Activated T-cell treated with anti-CD3 and anti-CD28 coated beads for 1 hour (primary cell): ENCODE data around the gene CCT4.
"Not testable (repeated sequence)": the region's sequence is repeated elsewhere in the genome, so short reads cannot be mapped to it uniquely, and the experiment has no call there.

Experiments used
- DNase-seq: peaks from one replicate; pipeline ENCODE4 v3.0.0-alpha.2; 2020; ENCODE audit warnings: low read depth

Gene CCT4, protein sequence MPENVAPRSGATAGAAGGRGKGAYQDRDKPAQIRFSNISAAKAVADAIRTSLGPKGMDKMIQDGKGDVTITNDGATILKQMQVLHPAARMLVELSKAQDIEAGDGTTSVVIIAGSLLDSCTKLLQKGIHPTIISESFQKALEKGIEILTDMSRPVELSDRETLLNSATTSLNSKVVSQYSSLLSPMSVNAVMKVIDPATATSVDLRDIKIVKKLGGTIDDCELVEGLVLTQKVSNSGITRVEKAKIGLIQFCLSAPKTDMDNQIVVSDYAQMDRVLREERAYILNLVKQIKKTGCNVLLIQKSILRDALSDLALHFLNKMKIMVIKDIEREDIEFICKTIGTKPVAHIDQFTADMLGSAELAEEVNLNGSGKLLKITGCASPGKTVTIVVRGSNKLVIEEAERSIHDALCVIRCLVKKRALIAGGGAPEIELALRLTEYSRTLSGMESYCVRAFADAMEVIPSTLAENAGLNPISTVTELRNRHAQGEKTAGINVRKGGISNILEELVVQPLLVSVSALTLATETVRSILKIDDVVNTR

DNA sequence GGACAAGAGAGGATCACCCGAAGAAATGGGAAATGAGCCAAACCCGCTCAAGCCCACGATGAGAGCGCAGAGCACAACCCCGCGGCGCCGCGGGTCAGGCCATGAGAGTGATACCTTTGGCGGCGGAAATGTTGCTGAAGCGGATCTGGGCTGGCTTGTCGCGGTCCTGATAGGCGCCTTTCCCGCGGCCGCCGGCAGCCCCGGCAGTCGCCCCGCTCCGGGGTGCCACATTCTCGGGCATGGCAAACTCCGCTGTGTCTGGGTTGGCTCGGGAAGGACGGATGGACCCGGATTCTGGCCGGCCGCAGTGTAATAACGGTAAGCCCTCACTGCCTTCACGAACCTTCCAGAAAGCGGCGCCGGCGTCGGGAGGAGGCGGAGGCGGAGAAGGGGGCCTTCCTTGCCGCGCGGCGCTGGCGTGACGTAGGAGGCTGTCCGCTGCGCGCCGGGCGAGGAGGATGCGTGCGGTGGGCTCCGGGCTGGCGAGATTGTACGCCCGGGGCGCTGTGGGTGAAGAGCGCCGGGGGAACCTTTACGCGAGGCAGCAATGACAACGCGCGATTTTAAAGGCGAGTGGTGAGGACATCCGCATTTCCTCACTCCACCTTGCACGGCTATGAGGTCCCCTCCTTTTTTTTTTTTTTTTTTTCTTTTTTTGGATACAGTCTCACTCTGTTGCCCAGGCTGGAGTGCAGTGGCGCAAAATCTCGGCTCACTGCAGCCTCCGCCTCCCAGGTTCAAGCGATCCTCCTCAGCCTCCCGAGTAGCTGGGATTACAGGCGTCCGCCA lies at the start of gene CCT4:
TSS of gene CCT4 (minus strand) at position 390 of the 789 bp plus-strand sequence. CDS start at position 241, 149 bp downstream.
- peak; percentile 92 for DNase-seq

DNA sequence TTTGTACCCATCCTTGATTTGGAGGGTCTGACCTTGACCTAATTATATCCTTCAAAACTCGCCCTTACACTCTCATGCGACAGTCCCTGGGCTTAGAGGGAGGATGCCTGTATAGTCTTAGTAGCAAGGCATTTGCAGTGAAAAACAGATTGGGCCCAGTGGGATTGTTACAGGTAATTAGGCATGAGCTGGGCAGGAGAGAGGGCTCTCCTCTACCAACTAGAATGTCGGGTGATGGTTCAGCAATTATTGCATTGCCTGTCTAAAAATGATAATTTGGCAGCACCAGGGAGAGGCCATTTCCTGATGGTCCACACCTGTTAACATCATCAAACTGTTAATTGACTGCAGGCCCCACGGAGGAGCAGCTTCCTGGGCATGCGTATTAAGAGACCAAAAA lies 49.4 kb upstream of the CCT4 start:
- no peak for DNase-seq

DNA sequence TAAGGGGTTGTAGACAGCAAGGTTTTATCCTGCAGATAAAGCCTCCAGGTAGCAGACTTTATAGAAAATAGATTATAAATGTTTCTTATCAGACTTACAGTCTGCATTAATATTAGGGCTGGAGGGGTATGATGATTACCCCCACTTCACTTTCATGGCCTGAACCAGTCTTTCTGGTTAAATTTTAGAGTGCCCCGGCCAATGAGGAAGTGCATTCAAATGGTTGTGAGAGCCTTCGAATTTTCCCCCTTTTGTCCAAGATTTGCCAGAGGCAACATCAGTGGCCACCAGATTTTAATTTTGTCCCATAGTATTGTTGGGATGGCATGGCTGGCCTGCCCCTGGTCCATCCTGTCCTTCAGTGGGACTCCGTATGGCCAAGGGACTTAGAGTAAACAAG lies 48.6 kb upstream of the CCT4 start:
- DNase-seq = no peak

DNA sequence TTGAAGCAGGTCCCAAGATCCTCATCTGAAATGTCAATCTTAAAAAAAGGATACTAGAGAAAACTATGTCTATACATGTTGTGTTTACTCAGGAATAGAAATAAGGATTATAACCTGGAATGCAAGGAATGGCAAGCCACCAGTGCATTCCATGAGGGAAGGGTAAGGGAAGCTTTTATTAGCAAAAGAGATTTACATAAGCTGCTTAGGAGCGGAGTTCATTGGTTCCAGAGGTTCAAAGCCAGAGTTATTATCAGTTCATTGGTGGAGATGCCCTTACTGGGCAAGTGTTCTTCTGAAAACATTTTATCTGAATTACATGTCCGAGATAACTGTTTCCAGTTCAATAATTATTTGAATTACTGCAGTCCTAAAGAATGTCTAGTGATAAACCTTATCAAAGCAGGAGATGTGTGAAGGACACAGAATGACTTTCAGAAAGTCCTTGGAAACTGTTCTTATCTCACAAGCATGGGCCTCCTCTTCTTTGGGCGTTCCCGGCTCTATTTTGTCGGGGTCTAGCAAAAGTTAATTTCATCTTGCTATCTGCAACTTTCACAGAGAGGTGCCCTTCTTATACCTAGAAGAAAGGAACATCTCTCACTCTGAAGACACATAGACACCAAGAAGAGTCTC lies 40.5 kb upstream of the CCT4 start:
- DNase-seq = no peak

DNA sequence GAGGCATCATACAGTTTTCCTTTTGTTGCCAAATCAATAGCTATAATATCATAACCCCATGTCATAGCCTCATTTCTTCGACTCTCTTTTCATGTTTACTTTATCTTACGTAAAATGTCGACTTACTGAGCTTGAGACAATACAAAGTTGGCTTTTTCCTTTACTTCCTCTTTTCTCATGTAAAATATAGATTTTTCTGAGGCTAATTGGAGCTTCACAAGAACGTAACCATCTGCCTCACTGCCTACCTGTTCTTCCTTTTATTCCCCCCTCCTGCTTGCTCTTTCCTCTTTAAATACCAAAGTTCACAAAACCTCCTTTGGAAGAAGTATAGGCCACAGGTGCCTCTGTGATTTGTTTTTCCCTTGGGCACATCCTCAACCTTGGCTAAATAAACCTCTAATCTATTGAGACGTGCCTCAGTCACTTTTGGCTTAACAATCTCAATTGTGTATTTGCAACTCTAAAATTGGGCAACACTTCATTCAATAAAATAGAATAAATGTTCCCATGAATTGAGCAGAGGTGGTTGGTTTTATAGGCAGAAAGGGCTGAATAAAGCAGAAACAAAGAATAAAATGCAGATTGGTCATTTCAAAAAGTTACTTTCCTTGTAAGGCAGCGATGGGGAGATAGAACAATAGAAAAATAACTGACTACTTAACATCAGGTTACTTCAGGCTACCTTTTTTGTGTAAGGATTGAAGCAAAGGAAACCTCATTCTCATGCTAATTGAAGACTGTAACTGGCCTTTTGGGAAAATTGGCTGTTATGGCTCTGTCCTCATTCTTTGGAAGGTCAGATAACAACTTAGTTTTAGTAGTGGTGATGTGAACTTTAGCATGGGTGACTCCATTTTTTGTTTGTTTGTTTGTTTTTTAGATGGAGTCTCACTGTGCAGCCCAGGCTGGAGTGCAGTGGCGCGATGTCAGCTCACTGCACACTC lies 38.3 kb upstream of the CCT4 start:
- DNase-seq = no peak

DNA sequence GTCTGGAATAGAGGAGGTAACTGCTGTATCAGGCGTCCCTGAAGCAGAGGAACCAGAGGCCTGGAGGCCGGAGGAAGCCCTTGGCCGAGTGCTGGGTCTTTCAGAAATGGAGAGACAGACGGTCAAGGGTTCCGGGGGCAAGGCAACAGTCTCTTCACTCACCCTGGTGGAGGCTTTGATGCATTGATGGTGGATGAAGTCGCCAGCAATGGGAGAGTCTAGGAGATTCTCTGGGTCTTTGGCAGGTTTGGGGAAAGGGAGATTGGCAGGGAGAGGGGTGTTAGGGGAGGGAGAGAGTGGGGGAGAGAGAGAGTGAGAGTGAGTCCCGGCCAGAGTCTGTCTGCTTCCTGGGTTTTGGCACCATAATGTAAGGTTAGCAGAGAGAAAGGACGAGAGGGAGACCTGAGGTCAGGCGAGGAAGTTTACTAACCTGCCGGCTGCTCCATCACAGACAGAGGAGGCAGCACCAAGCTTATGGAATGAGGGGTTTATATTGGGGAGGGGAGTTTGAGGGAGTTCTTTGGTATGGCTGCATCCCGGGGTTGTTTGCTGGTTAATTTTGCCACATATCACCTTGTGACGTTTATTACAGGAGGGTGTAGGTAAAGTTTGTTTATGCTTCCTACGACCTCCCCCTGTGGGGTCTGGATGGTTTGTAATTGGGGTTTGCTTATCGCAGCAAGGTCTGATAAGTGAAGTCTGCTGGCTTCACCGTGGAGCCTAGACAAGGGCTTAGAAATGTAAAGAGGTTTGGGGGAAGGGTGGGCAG lies 36.6 kb upstream of the CCT4 start:
- DNase-seq = no peak

DNA sequence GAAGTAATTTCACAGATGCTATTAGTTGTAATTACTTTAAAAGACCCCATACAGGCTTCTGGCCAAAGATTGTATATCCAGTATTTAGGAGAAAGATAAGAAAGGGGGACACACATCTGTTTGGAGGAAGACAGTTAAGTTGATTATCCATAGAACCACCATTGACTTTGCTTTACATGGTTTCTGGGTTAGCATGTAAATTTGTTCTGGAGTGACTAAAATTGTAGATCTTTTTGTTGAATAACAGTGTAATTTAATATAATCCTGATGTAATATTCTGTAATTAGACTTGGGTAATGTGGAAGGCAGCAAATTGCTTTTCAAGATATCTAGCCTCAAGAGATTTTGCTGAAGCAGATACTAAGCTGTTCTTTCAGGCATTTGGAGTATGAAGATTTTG lies 34.3 kb upstream of the CCT4 start:
- no peak for DNase-seq

DNA sequence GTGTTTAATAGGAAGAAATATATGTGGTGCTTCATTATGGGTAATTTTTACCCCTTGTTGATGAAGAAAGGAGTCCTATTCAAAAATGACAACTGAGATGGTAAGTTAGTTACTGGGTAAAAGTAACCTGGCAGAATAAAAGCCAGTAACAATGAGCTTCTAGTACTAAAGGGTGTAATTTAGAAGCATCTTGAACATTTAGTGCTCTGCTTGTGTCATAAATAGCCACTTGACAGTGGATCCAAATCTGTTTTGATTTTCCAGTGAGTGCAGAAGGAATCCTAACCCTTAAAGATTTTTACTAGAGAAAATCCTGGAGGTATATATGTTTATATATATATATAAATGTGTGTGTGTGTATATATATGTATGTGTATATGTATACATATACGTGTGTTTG lies 32.1 kb upstream of the CCT4 start:
- DNase-seq = no peak

DNA sequence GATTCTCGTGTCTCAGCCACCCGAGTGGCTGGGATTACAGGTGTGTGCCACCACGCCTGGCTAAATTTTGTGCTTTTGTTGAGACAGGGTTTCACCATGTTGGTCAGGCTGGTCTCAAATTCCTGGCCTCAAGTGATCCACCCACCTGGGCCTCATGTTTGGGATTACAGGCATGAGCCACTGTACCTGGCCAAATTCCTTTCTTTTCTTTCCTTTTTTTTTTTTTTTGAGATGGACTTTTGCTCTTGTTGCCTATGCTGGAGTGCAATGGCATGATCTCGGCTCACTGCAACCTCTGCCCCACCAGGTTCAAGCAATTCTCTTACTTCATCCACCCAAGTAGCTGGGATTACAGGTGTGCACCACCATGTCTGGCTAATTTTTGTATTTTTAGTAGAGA lies 26.3 kb upstream of the CCT4 start:
- DNase-seq = not testable (repeated sequence)

DNA sequence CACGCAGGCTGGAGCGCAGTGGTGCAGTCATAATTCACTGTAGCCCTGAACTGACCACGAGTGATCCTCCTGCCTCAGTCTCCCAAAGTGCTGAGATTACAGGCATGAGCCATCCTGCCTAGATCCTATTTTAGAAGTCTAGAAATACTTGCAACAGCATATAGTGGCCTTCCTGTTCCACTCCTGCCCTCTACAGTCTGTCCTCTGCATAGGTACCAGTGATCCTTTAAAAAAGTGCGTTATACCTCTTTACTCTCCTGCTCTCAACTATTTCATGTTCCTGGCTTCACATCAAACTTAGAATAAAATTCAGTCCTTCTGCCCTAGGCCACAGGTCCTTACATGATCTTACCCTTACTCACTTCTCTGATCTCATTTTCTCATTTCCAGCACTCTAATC lies 23.1 kb upstream of the CCT4 start:
- no peak for DNase-seq

DNA sequence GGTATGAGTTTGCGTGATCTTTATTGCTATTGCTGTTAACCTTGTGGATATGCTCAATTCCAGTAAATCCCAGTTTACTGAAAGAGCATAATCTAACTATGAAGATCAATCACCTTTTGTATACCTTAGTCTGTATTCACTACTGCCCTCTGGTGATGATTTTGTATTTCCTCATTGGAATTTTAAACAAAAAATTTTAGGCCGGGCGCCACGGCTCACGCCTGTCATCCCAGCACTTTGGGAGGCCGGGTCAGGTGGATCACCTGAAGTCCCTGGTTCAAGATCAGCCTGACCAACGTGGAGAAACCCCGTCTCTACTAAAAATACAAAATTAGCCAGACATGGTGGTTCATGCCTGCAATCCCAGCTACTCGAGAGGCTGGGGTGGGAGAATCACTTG lies 22.1 kb upstream of the CCT4 start:
- no peak for DNase-seq

DNA sequence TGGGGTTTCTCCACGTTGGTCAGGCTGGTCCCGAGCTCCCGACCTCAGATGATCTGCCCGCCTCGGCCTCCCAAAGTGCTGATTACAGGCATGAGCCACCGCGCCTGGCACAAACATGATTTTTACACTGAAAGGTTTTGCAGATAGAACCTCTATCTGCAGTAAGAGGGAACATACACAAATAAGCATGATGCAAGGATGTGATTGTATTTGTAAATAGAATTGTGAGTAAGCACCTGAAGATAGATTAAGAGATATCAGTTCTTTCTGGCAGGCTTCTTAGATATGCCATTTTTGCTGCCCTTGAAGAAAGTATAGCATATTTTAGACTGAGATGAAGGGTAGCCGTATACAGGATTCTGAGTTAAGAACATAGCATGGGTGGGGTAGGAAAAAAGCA lies 20.7 kb upstream of the CCT4 start:
- DNase-seq = no peak

DNA sequence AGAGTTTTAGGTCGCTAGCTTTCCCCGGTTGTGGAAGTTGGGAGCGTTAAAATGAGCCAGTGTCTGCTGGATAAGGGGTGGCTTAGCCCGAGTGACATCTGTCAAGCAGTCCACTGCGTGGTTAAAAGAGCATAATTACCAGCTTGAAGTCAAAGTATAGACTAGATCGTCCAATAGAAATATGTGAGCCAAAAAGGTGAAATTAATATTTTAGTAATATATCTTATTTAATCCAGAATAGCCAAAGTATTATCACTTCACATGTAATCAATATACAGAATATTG lies 17.7 kb upstream of the CCT4 start:
- DNase-seq = no peak

DNA sequence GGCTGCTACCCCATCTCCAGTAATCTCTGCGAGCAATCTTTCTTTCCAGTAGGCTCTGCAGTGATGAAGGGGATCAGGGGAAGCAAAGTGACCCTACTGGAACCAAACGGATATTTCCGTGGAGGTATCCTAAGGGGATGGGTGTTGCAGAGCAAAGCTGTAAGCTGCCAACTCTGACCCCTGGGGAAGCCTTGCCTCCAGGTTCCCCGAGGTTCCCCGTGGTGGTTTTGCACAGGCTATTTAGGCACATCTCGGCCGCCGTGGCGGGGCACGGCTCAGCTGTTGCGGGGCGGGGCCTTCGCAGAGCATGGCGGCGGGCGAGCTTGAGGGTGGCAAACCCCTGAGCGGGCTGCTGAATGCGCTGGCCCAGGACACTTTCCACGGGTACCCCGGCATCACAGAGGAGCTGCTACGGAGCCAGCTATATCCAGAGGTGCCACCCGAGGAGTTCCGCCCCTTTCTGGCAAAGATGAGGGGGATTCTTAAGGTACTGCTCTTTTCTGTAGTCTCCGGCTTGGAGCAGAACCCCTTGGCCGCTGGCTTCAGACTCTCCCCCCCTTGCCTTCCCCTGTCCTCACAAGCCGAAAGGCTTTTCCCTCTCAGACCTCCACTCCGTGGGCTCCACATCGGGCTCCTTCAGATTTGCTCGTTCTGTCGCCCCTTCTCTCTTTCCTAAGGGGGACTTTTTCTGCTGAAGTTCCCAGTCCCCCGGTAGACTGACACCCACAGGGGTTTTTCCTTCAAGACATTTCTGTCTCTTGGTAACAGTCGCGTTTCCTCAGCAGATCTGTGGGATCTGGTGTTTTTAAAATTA lies 17.1 kb upstream of the CCT4 start, which contains the start of gene COMMD1:
TSS of gene COMMD1 (plus strand) at position 303 of the 814 bp plus-strand sequence. CDS start at position 308, 5 bp downstream.
- DNase-seq = peak; percentile 70

DNA sequence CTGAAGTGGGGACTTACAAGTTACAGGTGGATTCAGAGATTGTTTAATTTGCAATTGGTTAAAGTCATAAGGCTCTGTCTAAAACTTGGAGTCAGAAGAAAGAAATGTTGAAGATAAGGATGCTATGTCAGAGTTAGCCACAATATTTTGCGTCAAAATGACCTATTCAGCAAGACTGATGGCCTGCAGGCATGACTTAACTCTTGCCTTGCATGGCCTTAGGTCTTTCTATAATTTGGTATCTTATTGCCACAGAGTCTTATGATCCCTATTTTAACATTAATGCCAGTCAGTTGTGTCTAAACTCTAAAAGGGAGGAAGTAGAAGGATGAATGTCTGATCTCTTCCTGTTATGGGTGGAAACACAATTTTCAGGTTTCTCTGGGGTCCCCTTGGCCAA lies 11.8 kb upstream of the CCT4 start:
- DNase-seq = no peak

DNA sequence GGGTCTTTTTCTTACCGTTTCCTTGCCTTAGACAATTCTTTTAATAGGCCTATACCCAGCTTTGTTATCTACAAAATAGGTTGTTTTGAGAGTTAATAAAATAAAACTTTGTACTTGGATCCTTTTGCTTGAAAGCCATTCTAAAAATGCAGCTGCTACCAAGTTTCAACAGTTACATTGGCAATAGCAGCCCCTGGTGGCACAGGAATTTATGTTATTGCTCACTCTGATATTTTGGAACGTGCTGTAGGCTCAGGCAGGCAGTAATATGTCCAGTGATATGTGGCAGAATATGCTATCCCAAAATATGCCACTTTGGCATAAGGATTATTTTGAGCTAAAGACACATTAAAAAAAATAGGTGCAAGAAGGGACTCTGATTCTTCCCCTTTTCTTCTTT lies 10.4 kb upstream of the CCT4 start:
- no peak for DNase-seq

DNA sequence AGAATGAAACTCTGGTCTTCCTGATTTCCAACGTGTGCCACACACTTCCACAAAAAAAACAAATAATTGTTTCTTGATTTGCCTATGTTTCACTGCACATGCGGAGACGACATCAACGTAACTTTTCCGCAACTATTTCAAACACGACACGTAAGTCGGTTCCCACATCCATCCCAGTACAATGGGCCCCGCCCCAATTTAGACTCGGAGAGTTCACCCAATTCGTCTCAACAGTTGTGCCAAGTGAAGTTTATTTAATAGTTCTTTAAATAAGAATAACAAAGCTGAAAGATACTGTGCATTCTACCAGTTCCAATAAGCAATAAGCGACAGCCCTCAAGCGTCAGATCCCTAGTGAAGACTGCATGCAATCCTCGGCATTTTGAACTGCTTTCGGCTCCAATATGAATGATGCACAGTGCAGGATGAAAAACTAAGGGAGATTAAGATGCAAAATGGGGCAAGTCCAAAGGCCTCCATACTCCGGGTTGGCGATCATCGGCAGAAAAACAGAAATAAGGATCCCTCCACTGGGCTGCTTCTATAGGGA lies 664 bp downstream of the CCT4 start:
- DNase-seq = no peak

DNA sequence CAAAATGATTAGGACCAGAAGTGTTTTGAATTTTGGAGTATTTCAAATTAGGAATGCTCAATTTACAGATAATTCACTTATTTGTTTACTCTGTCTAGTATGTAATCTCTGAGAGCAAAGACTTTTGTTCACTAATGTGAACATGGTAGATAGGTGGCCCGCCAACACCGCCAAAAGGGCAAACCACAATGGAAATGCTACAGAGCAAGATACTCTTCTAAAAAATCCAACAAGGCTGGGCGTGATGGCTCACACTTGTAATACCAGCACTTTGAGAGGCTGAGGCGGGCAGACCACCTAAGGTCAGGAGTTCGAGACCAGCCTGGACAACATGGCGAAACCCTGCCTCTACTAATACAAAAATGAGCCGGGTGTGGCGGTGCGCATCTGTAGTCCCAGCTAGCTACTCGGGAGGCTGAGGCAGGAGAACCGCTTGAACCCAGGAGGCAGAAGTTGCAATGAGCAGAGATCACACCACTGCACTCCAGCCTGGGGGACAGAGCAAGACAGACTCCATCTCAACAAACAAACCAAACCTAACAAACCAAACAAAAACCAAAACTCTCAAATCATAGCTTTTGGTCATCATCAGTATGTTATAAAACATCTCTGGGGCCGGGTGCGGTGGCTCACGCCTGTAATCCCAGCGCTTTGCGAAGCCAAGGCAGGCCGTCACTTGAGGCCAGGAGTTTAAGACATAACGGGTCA lies 2.4 kb downstream of the CCT4 start:
- DNase-seq = no peak

DNA sequence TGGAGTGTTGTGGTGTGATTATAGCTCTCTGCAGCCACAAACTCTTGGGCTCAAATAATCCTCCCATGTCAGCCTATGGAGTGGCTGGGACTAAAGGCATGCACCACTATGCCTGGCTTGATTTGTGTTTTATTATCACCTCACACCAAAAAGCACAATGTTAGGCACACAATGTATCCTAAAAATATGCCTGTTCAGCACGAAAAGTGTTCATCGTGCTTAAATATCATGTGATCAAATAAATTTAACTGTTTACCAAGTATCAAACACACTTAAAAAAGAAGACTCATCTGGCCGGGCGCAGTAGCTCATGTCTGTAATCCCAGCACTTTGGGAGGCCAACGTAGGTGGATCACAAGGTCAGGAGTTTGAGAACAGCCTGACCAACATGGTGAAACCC lies 5.6 kb downstream of the CCT4 start:
- no peak for DNase-seq
